Mesenchymal stem cell (in vitro differentiated cells and primary cell): ENCODE results near the gene ARHGAP15. TPM values are rescaled to one million over a fixed set of nuclear protein-coding genes. Genes with fewer than 3 reads are reported as not detected.
A peak's percentile ranks its signal among the peaks of the same experiment; 100 is the strongest.

ENCODE experiments used
- DNase-seq: peaks from one replicate; pipeline ENCODE4 v3.0.0-alpha.2; 2013
- H2AFZ ChIP-seq: one replicate; pipeline ENCODE4 v1.6.1; 2013; ENCODE audit warnings: low read depth, mild to moderate bottlenecking, control low read depth, inconsistent platforms, low read length, moderate library complexity
- H2AK5ac ChIP-seq: 2 replicates; pipeline ENCODE4 v1.6.1; 2013; ENCODE audit warnings: low read length, moderate library complexity, mild to moderate bottlenecking, inconsistent platforms; ENCODE audit not compliant: severe bottlenecking
- H2BK120ac ChIP-seq: one replicate; pipeline ENCODE4 v1.6.1; 2013; ENCODE audit warnings: low read depth, mild to moderate bottlenecking, inconsistent platforms, low read length, moderate library complexity
- H2BK12ac ChIP-seq, 2 experiments: one replicate each; pipeline ENCODE4 v1.6.1; 2013; ENCODE audit warnings: inconsistent platforms in 2 of 2, low read length in 2 of 2, mild to moderate bottlenecking in 2 of 2, moderate library complexity in 2 of 2, control low read depth in 1 of 2
- H2BK15ac ChIP-seq: one replicate; pipeline ENCODE4 v1.6.1; 2013; ENCODE audit warnings: mild to moderate bottlenecking, low read depth, inconsistent platforms; ENCODE audit not compliant: poor library complexity, severe bottlenecking
- H2BK5ac ChIP-seq: 2 replicates; pipeline ENCODE4 v1.6.1; 2013; ENCODE audit warnings: low read depth, mild to moderate bottlenecking, low read length, control low read depth, inconsistent platforms; ENCODE audit not compliant: poor library complexity, severe bottlenecking
- H3K14ac ChIP-seq, 2 experiments: one replicate each; pipeline ENCODE4 v1.6.1; 2013; ENCODE audit warnings: inconsistent platforms in 2 of 2, low read length in 2 of 2, control low read depth in 1 of 2, mild to moderate bottlenecking in 1 of 2, moderate library complexity in 1 of 2
- H3K18ac ChIP-seq, 2 experiments: one replicate each; pipeline ENCODE4 v1.6.1; 2013; ENCODE audit warnings: inconsistent platforms in 2 of 2, low read length in 2 of 2, control low read depth in 1 of 2, low read depth in 1 of 2, mild to moderate bottlenecking in 1 of 2
- H3K23ac ChIP-seq, 2 experiments: one replicate each; pipeline ENCODE4 v1.6.1; 2013; ENCODE audit warnings: inconsistent platforms in 2 of 2, low read length in 2 of 2, mild to moderate bottlenecking in 2 of 2, moderate library complexity in 2 of 2, control low read depth in 1 of 2
- H3K27ac ChIP-seq: 2 replicates; pipeline ENCODE4 v1.5.1; 2013; ENCODE audit warnings: mild to moderate bottlenecking, moderate library complexity, low read length, control low read depth, inconsistent platforms; ENCODE audit not compliant: poor library complexity, severe bottlenecking
- H3K27me3 ChIP-seq, 2 experiments: 2 replicates each; pipeline versions ENCODE4 v1.6.1 to v1.7.0; 2013; ENCODE audit warnings: low read length in 2 of 2, mild to moderate bottlenecking in 2 of 2, moderate library complexity in 2 of 2, control low read depth in 1 of 2, inconsistent platforms in 1 of 2; ENCODE audit not compliant: control insufficient read depth in 1 of 2, insufficient read depth in 1 of 2
- H3K36me3 ChIP-seq, 2 experiments: 2 replicates each; pipeline versions ENCODE4 v1.6.1 to v1.7.0; 2013; ENCODE audit warnings: low read length in 2 of 2, control low read depth in 1 of 2, inconsistent platforms in 1 of 2, low read depth in 1 of 2, mild to moderate bottlenecking in 1 of 2; ENCODE audit not compliant: insufficient read depth in 2 of 2, control insufficient read depth in 1 of 2
- H3K4ac ChIP-seq, 2 experiments: one replicate each; pipeline ENCODE4 v1.6.1; 2013; ENCODE audit warnings: inconsistent platforms in 2 of 2, low read length in 2 of 2, mild to moderate bottlenecking in 2 of 2, moderate library complexity in 2 of 2, control low read depth in 1 of 2, low read depth in 1 of 2
- H3K4me1 ChIP-seq: 2 replicates; pipeline ENCODE4 v1.6.1; 2013; ENCODE audit warnings: low read depth, low read length, control low read depth; ENCODE audit not compliant: control insufficient read depth, insufficient read depth
- H3K4me2 ChIP-seq: 2 replicates; pipeline ENCODE4 v1.6.1; 2013; ENCODE audit warnings: low read length, mild to moderate bottlenecking, inconsistent platforms; ENCODE audit not compliant: poor library complexity, severe bottlenecking
- H3K4me3 ChIP-seq, 2 experiments: 2 replicates each; pipeline versions ENCODE4 v1.5.1 to v1.7.0; 2013; ENCODE audit warnings: low read length in 2 of 2, mild to moderate bottlenecking in 2 of 2, control low read depth in 1 of 2, low read depth in 1 of 2; ENCODE audit not compliant: insufficient read depth in 1 of 2
- H3K79me1 ChIP-seq: replicated peaks from 2 replicates; pipeline ENCODE4 v1.6.1; 2013; ENCODE audit warnings: mild to moderate bottlenecking, control low read depth, low read length, inconsistent platforms; ENCODE audit not compliant: poor library complexity, severe bottlenecking
- H3K9ac ChIP-seq: 2 replicates; pipeline ENCODE4 v1.7.0; 2013; ENCODE audit warnings: mild to moderate bottlenecking, low read length, moderate library complexity
- H3K9me3 ChIP-seq: 2 replicates; pipeline ENCODE4 v1.7.0; 2013; ENCODE audit warnings: mild to moderate bottlenecking, low read length; ENCODE audit not compliant: control insufficient read depth
- H4K8ac ChIP-seq: one replicate; pipeline ENCODE4 v1.6.1; 2013; ENCODE audit warnings: inconsistent platforms, mild to moderate bottlenecking, low read length, moderate library complexity
- H4K91ac ChIP-seq: one replicate; pipeline ENCODE4 v1.6.1; 2013; ENCODE audit warnings: mild to moderate bottlenecking, low read length, inconsistent platforms
- WGBS: methylation state at CpG from one replicate; pipeline ENCODE4 v1.1.7; 2013; ENCODE audit warnings: mixed read lengths; 5-methylcytosine and 5-hydroxymethylcytosine counted together
- small RNA-seq: library from polyadenylated mRNA; stranded (forward); fragments of <200 nt; extraction: miRNeasy Mini kit (QIAGEN cat#:217004); gene quantifications from one replicate; pipeline ENCODE3, GENCODE V24; 2013; ENCODE audit warnings: low read depth

The ARHGAP15 gene

DNA sequence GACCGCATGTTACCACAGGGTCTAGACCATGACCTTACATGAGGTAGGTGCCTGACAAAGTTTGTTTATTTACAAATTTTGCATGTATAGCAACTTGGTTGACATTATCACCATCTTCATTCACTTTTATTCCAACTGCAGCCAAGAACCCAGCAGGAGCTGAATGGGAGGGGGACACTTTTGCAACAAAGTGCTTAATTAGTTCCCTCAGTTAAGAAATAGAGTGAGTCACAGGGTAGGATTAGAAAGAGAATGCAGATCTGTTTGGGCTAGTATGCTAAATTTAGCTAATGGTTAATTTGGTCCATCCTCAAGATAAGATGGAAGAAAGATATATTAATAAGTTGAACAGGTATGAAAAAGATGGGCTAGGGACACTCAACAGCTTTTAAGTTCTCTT lies 678.9 kb downstream of the ARHGAP15 start:
- no peak overlapping the region for H4K91ac ChIP-seq
- H2BK12ac ChIP-seq: peak overlapping the region in 1 of 2 experiments; percentile 27
- H3K4me2 ChIP-seq: no peak overlapping the region
- H3K4ac ChIP-seq: no peak overlapping the region
- no peak overlapping the region for H3K23ac ChIP-seq
- no peaks in the 10 kb centered on the region for H3K4me1 ChIP-seq
- no peak overlapping the region for H2AK5ac ChIP-seq
- no peaks in the 10 kb centered on the region for H3K36me3 ChIP-seq
- 100% methylated on average over 1 of the region's 1 CpG for WGBS
- H3K27ac ChIP-seq: no peak overlapping the region
- H3K9ac ChIP-seq: no peak overlapping the region
- H2BK5ac ChIP-seq: no peak overlapping the region
- H3K27me3 ChIP-seq: no peaks in the 10 kb centered on the region
- H3K4me3 ChIP-seq: no peak overlapping the region
- H2BK15ac ChIP-seq: no peak overlapping the region
- H3K14ac ChIP-seq: no peak overlapping the region
- DNase-seq: peak; percentile 44
- H3K18ac ChIP-seq: no peak overlapping the region
- H2AFZ ChIP-seq: no peak overlapping the region
- no peak overlapping the region for H2BK120ac ChIP-seq
- no peak overlapping the region for H4K8ac ChIP-seq
- no peaks in the 10 kb centered on the region for H3K9me3 ChIP-seq
- no peaks in the 10 kb centered on the region for H3K79me1 ChIP-seq

DNA sequence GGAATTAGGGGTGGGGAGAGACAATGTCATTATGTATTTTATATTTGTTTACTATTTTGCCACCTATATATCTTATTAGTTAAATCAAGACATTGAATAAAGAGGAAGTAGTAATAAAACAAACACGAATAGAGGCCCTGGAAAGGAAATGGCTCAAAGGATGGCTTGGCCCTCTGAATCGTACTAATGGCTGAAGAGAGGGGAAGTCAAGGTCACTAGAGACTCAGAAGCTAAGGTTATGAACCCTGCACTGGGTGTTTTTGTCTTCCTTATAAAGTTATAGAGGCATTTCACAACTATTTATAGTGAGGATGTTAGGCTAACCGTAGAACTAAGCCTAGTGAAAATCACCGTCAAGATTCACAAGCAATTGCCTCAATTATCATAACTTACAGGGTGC lies 685.9 kb downstream of the ARHGAP15 start:
- Histone ChIP-seq H2BK120ac (no peak overlapping the region), H3K9me3 (no peaks in the 10 kb centered on the region), H3K18ac (no peak overlapping the region), H3K4me3 (no peak overlapping the region), H3K36me3 (no peaks in the 10 kb centered on the region), H3K27ac (no peak overlapping the region), H3K79me1 (no peaks in the 10 kb centered on the region), H3K4me2 (no peak overlapping the region), H2BK5ac (no peak overlapping the region), H3K4me1 (no peaks in the 10 kb centered on the region), H4K91ac (no peak overlapping the region), H3K14ac (no peak overlapping the region), H2AFZ (no peak overlapping the region), H2BK15ac (no peak overlapping the region), H3K27me3 (no peaks in the 10 kb centered on the region), H2BK12ac (no peak overlapping the region), H2AK5ac (no peak overlapping the region), H4K8ac (no peak overlapping the region), H3K23ac (no peak overlapping the region), H3K4ac (no peak overlapping the region), H3K9ac (no peak overlapping the region)
- DNase-seq: no peak
- WGBS: 71% methylated on average over 4 of the region's 4 CpGs

DNA sequence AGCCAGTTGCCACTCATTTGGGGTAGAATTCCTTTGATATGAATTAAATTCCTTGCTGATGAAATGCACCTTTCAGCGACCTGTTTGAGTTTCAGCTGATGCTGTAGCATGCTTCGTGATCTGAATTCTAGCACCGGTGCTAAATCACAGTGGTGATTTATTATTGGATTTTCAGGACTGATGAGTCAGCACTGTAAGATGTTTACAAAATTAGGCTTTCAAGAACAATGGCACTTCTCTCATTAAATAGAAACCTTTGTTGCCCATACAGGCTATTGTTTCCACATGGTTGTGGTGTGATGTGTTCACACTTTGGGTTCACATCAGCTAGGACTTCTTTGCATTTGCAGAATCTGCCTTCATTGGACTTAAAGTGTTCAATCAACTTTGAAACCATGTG lies 687.7 kb downstream of the ARHGAP15 start:
- Histone ChIP-seq H3K79me1 (no peaks in the 10 kb centered on the region), H4K91ac (no peak overlapping the region), H3K4me1 (no peaks in the 10 kb centered on the region), H2AK5ac (no peak overlapping the region), H3K4ac (no peak overlapping the region), H3K27me3 (no peaks in the 10 kb centered on the region), H3K14ac (no peak overlapping the region), H2BK5ac (no peak overlapping the region), H2BK12ac (no peak overlapping the region), H3K4me2 (no peak overlapping the region), H2AFZ (no peak overlapping the region), H3K9me3 (no peaks in the 10 kb centered on the region), H3K18ac (no peak overlapping the region), H3K9ac (no peak overlapping the region), H3K4me3 (no peak overlapping the region), H4K8ac (no peak overlapping the region), H3K27ac (no peak overlapping the region), H2BK15ac (no peak overlapping the region), H3K36me3 (no peaks in the 10 kb centered on the region), H2BK120ac (no peak overlapping the region), H3K23ac (no peak overlapping the region)
- DNase-seq: no peak
- 63% methylated on average over 3 of the region's 3 CpGs for WGBS

Small RNA genes within 50 kb of the gene (small RNA-seq; reads per million reads assigned to genes)
- gene MTND4LP12: not detected
